Smooth muscle cell (in vitro differentiated cells): ENCODE data around the gene DHX35. TPM values are rescaled to one million over a fixed set of nuclear protein-coding genes. Genes with fewer than 3 reads are reported as not detected.

Source experiments
- DNase-seq: peaks from one replicate; lab custom pipeline; 2025; ENCODE audit not compliant: unreplicated experiment; lab: John Stamatoyannopoulos, UW
- H2AFZ ChIP-seq: fragments of 200-600 bp; sonication (generic); 2 replicates; pipeline ENCODE4 v1.6.0; 2016; ENCODE audit warnings: antibody characterized with exemption, low read depth, mild to moderate bottlenecking
- H3F3A ChIP-seq: fragments of 200-600 bp; sonication (generic); 2 replicates; pipeline ENCODE4 v1.6.0; 2017; ENCODE audit warnings: antibody characterized with exemption, low read depth
- H3K27ac ChIP-seq: fragments of 200-600 bp; sonication (generic); 2 replicates; pipeline ENCODE4 v1.5.1; 2016; ENCODE audit warnings: low read depth, mild to moderate bottlenecking
- H3K27me3 ChIP-seq: fragments of 200-600 bp; sonication (generic); 2 replicates; pipeline ENCODE4 v1.6.1; 2016; ENCODE audit warnings: low read depth, mild to moderate bottlenecking
- H3K36me3 ChIP-seq: fragments of 200-600 bp; sonication (generic); 2 replicates; pipeline ENCODE4 v1.5.1; 2016; ENCODE audit warnings: low read depth
- H3K4me1 ChIP-seq: fragments of 200-600 bp; sonication (generic); 2 replicates; pipeline ENCODE4 v1.5.1; 2016; ENCODE audit warnings: low read depth
- H3K4me2 ChIP-seq: fragments of 200-600 bp; sonication (generic); 2 replicates; pipeline ENCODE4 v1.6.0; 2016; ENCODE audit warnings: mild to moderate bottlenecking
- H3K4me3 ChIP-seq: fragments of 200-600 bp; sonication (generic); 2 replicates; pipeline ENCODE4 v1.5.1; 2016; ENCODE audit warnings: mild to moderate bottlenecking
- H3K79me2 ChIP-seq: fragments of 200-600 bp; sonication (generic); 2 replicates; pipeline ENCODE4 v1.6.0; 2016; ENCODE audit warnings: low read depth, mild to moderate bottlenecking
- H3K9ac ChIP-seq: fragments of 200-600 bp; sonication (generic); 2 replicates; pipeline ENCODE4 v1.6.0; 2016; ENCODE audit warnings: low read depth
- H3K9me3 ChIP-seq: fragments of 200-600 bp; sonication (generic); replicated peaks from 2 replicates; pipeline ENCODE4 v1.5.1; 2016; ENCODE audit warnings: low read depth
- H4K20me1 ChIP-seq: fragments of 200-600 bp; sonication (generic); 2 replicates; pipeline ENCODE4 v1.6.0; 2016; ENCODE audit warnings: low read depth
- CTCF ChIP-seq: fragments of 200-600 bp; sonication (generic); IDR thresholded peaks from 2 replicates; pipeline ENCODE4 v1.5.1; 2017; ENCODE audit warnings: borderline replicate concordance, mild to moderate bottlenecking, antibody characterized with exemption; ENCODE audit not compliant: insufficient read depth, poor library complexity, severe bottlenecking
- WGBS: methylation state at CpG from one replicate; pipeline ENCODE4 v1.1.7; 2016; ENCODE audit warnings: low lambda C conversion rate; 5-methylcytosine and 5-hydroxymethylcytosine counted together
- polyA plus RNA-seq: library from polyadenylated mRNA; unstranded; fragments of >200 nt; fragmentation: Nextera tagmentation; extraction: Ambion mirVana; gene quantifications from 2 replicates; pipeline ENCODE4 v1.2.1, GENCODE V29; 2016
- total RNA-seq: library from RNA; depleted of rRNA; stranded (reverse); fragments of >200 nt; gene quantifications from 2 replicates; pipeline ENCODE4 v1.2.3, GENCODE V29; 2014

The DHX35 gene
- total and polyA plus RNA-seq, 2 experiments from 2014 or later, result 4.5 to 9.5 TPM

DNA sequence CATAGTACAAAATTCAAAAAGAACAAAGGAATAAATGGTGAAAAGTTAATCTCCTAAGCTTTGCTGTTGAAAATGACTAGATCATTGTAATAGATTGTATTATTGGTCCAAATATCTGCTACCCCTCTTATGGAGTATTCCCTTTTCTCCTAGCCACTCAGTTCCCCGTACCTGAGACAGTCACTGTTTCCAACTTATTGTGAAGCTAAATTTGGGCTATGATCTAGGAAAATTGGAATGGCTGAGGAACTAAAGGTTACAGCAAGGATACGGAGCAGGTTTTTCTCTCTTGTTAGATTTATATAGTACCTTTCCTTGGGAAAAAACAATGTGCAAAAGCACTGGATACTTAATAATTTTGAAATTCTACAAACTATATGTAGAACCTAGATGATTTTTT lies 17.3 kb downstream of the DHX35 start:
- no peaks in the 10 kb centered on the region for H3F3A ChIP-seq
- no peak overlapping the region for H3K27ac ChIP-seq
- H3K4me1 ChIP-seq, result no peaks in the 10 kb centered on the region
- peaks cover 30% of the 10 kb centered on the region for H4K20me1 ChIP-seq
- no peak for DNase-seq
- no peak overlapping the region for H3K9ac ChIP-seq
- 96% methylated on average over 2 of the region's 2 CpGs for WGBS
- H2AFZ ChIP-seq, result no peak overlapping the region
- H3K36me3 ChIP-seq, result no peaks in the 10 kb centered on the region
- H3K4me2 ChIP-seq, result no peak overlapping the region
- H3K27me3 ChIP-seq, result no peaks in the 10 kb centered on the region
- no peak overlapping the region for H3K4me3 ChIP-seq
- TF ChIP-seq CTCF, result no peak
- H3K79me2 ChIP-seq, result peaks cover 3% of the 10 kb centered on the region
- no peaks in the 10 kb centered on the region for H3K9me3 ChIP-seq

DNA sequence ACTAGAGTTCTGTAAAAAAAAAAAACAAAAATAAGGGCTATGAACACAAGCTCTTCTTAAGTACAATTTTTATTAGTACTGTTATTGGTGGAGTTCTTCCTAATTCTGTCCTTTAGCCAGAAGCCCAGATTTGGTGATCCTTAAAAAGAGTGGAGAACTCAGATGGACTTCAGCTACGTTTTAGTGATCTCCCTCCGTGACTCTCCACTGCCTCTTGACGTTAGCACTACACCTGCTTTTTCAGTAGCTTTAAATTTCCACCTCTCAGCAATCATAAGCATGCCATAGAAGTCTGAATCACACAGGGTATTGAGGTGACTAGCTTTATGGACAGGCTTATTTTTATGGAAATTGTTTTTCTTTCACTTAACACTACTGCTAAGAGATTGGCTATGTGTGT lies 17.7 kb downstream of the DHX35 start:
- DNase-seq, result no peak
- Histone ChIP-seq H3F3A (no peaks in the 10 kb centered on the region), H3K4me2 (no peak overlapping the region), H3K9ac (no peak overlapping the region), H4K20me1 (peaks cover 34% of the 10 kb centered on the region), H3K27ac (no peak overlapping the region), H3K79me2 (peaks cover 3% of the 10 kb centered on the region), H3K4me1 (no peaks in the 10 kb centered on the region), H3K4me3 (no peak overlapping the region), H3K36me3 (no peaks in the 10 kb centered on the region), H3K27me3 (no peaks in the 10 kb centered on the region), H3K9me3 (no peaks in the 10 kb centered on the region), H2AFZ (no peak overlapping the region)
- WGBS, result 96% methylated on average over 3 of the region's 3 CpGs
- no peak for TF ChIP-seq CTCF

DNA sequence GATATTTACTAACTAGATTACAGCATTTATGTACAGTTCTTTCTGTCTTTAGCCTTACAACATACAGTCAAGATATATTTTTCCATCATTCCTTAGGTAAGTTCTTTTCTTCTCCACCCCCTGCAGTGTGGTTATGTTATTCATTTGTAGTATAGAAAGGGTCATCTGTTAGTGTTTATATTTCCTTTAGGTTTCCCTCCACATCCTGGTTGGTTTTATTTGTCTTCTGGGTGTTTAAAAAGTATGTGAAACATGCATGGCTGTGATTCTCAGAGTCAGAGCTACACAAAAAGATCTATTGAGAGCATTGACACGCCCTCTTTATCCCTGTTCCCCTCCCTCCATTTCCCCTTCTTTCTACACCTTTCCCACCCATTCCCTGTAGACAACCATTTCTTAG lies 20.1 kb downstream of the DHX35 start:
- 73% methylated on average over 1 of the region's 1 CpG for WGBS
- H3K27me3 ChIP-seq, result no peaks in the 10 kb centered on the region
- no peak overlapping the region for H3K27ac ChIP-seq
- TF ChIP-seq CTCF, result no peak
- H3K4me1 ChIP-seq, result peaks cover 7% of the 10 kb centered on the region
- no peaks in the 10 kb centered on the region for H3K9me3 ChIP-seq
- no peak overlapping the region for H3K4me3 ChIP-seq
- H4K20me1 ChIP-seq, result peaks cover 48% of the 10 kb centered on the region
- H3K36me3 ChIP-seq, result no peaks in the 10 kb centered on the region
- H3K9ac ChIP-seq, result no peak overlapping the region
- peaks cover 6% of the 10 kb centered on the region for H3F3A ChIP-seq
- no peak for DNase-seq
- peaks cover 3% of the 10 kb centered on the region for H3K79me2 ChIP-seq
- H3K4me2 ChIP-seq, result peak overlapping the region; percentile 4
- no peak overlapping the region for H2AFZ ChIP-seq

DNA sequence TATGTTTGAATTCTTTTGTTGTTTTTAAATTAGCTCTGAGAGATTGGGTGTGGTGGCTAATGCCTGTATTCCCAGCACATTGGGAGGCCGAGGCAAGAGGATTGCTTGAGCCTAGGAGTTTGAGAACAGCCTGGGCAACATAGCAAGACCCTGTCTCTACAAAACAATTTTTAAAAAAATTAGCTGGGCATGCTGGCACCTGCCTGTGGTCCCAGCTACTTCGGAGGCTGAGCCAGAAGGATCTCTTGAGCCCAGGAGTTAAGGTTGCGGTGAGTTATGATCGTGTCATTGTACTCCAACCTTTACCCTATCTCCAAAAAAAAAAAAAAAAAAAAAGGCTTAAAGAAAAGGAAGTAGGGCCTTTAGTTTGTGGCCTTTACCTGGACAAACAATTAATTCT lies 22.9 kb downstream of the DHX35 start:
- peaks cover 7% of the 10 kb centered on the region for H3K4me1 ChIP-seq
- no peak for DNase-seq
- peak overlapping the region; percentile 38 for H3K27ac ChIP-seq
- H4K20me1 ChIP-seq, result peaks cover 35% of the 10 kb centered on the region
- H3K36me3 ChIP-seq, result no peaks in the 10 kb centered on the region
- no peaks in the 10 kb centered on the region for H3K9me3 ChIP-seq
- H2AFZ ChIP-seq, result no peak overlapping the region
- no peak overlapping the region for H3K4me3 ChIP-seq
- peaks cover 3% of the 10 kb centered on the region for H3K79me2 ChIP-seq
- H3K27me3 ChIP-seq, result no peaks in the 10 kb centered on the region
- no peak for TF ChIP-seq CTCF
- H3F3A ChIP-seq, result peaks cover 6% of the 10 kb centered on the region
- no peak overlapping the region for H3K9ac ChIP-seq
- peak overlapping the region; percentile 1 for H3K4me2 ChIP-seq
- 88% methylated on average over 4 of the region's 4 CpGs for WGBS
